H1 (cell line): ENCODE results near the gene GATD1. TPM values are rescaled to one million over a fixed set of nuclear protein-coding genes. Genes with fewer than 3 reads are reported as not detected.

Source experiments
- ASH2L ChIP-seq: fragments of 200-600, 300-600 bp; sonication (generic); IDR thresholded peaks from one replicate; pipeline ENCODE4 v1.7.1; 2017; ENCODE audit warnings: low read length
- CBX8 ChIP-seq: fragments of 300-800, 300-1000 bp; sonication (generic); IDR thresholded peaks from 2 replicates; pipeline ENCODE4 v1.7.1; 2016; ENCODE audit warnings: low read depth, low read length, borderline replicate concordance
- CTCF ChIP-seq, 3 experiments: IDR thresholded peaks; 1 replicate in 2 of 3; 2 replicates in 1 of 3; pipeline versions ENCODE4 v1.5.1 to v1.6.1; 2011; ENCODE audit warnings: low read length in 3 of 3, mild to moderate bottlenecking in 3 of 3, inconsistent platforms in 2 of 3, low read depth in 1 of 3, moderate library complexity in 1 of 3; ENCODE audit not compliant: insufficient read depth in 1 of 3; ENCODE audit errors: control extremely low read depth in 1 of 3
- E2F6 ChIP-seq: IDR thresholded peaks from 2 replicates; pipeline ENCODE4 v1.6.1; 2012; ENCODE audit warnings: inconsistent platforms
- FOSL1 ChIP-seq: IDR thresholded peaks from 2 replicates; pipeline ENCODE4 v1.6.1; 2011; ENCODE audit warnings: mild to moderate bottlenecking, low read depth, low read length, moderate library complexity; ENCODE audit not compliant: insufficient read depth
- KDM4A ChIP-seq: IDR thresholded peaks from one replicate; pipeline ENCODE4 v1.7.1; 2012; ENCODE audit warnings: low read depth, mild to moderate bottlenecking, moderate library complexity, low read length, inconsistent platforms; ENCODE audit not compliant: severe bottlenecking
- MAX ChIP-seq: IDR thresholded peaks from 2 replicates; pipeline ENCODE4 v1.6.1; 2012; ENCODE audit warnings: inconsistent platforms
- NRF1 ChIP-seq: IDR thresholded peaks from 2 replicates; pipeline ENCODE4 v1.6.1; 2011; ENCODE audit warnings: mild to moderate bottlenecking, low read depth, low read length, improper control_type of control experiment
- PHF8 ChIP-seq: fragments of 200-600 bp; sonication (generic); conservative IDR thresholded peaks from 2 replicates; pipeline ENCODE4 v1.7.1; 2012; ENCODE audit warnings: low read depth, mild to moderate bottlenecking, inconsistent platforms, low read length, moderate library complexity
- POLR2AphosphoS5 ChIP-seq: IDR thresholded peaks from 2 replicates; pipeline ENCODE4 v1.6.1; 2011; ENCODE audit warnings: low read depth, low read length
- SAP30 ChIP-seq: fragments of 300-600 bp; sonication (generic); IDR thresholded peaks from 2 replicates; pipeline ENCODE4 v1.7.1; 2012; ENCODE audit warnings: low read length, moderate library complexity, mild to moderate bottlenecking, inconsistent platforms; ENCODE audit not compliant: insufficient read depth, insufficient replicate concordance
- SIN3A ChIP-seq, 2 experiments: IDR thresholded peaks in 1 of 2; conservative IDR thresholded peaks in 1 of 2; 2 replicates each; pipeline ENCODE4 v1.6.1; 2011 to 2012; ENCODE audit warnings: low read length in 2 of 2, improper control_type of control experiment in 1 of 2, low read depth in 1 of 2, mild to moderate bottlenecking in 1 of 2
- SP2 ChIP-seq: IDR thresholded peaks from 2 replicates; pipeline ENCODE4 v1.6.1; 2012; ENCODE audit warnings: mild to moderate bottlenecking, low read length, inconsistent platforms
- SRF ChIP-seq: IDR thresholded peaks from 2 replicates; pipeline ENCODE4 v1.6.1; 2011; ENCODE audit warnings: mild to moderate bottlenecking, low read depth, low read length, moderate library complexity
- YY1 ChIP-seq: IDR thresholded peaks from 2 replicates; pipeline ENCODE4 v1.6.1; 2011; ENCODE audit warnings: low read depth, mild to moderate bottlenecking, low read length
- ZNF274 ChIP-seq: IDR thresholded peaks from 2 replicates; pipeline ENCODE4 v1.7.0; 2012; ENCODE audit warnings: low read length, borderline replicate concordance; ENCODE audit errors: extremely low read depth
- polyA plus RNA-seq, 7 experiments: library from polyadenylated mRNA; depleted of rRNA in 3 of 7; stranded (reverse) in 5 of 7; unstranded in 2 of 7; fragments of >200 nt in 5 of 7; fragments of 200-250 nt in 2 of 7; gene quantifications; 1 replicate in 5 of 7; 2 replicates in 1 of 7; 4 replicates in 1 of 7; pipeline versions ENCODE4 v1.2.1 to v1.2.3, GENCODE V29; 2011 to 2013; ENCODE audit warnings: missing spikeins in 2 of 7, mixed read lengths in 2 of 7
- total RNA-seq: library from RNA; stranded (reverse); fragmentation: NEBNext Ultra II Directional; extraction: Animal tissue kit (Norgen Biotek cat#: 25700); gene quantifications from 2 replicates; pipeline ENCODE4 v1.2.1, GENCODE V29; 2021

Gene GATD1
- total and polyA plus RNA-seq, 2 of the 8 experiments (the other 6 are each of a cell fraction or from before 2014, with no cell fraction given) = 47.5 to 54.8 TPM

- TF ChIP-seq ZNF274 = no peak
- peak; percentile 18 for TF ChIP-seq MAX
- TF ChIP-seq SAP30 = no peak
- TF ChIP-seq POLR2AphosphoS5 = no peak; the same call in 1 of the 2 replicates
- TF ChIP-seq CBX8 = no peak
- peak in 1 of 2 experiments; percentile 31; a peak in 1 of 4 replicates for TF ChIP-seq SIN3A (conservative IDR thresholded peaks at IDR 0.05 in 1 of 2, IDR thresholded peaks at IDR 0.05 in 1 of 2; ENCODE audit: low read depth in 1 of 2, low read length in 2 of 2)
- peak; percentile 65 for TF ChIP-seq KDM4A
- TF ChIP-seq YY1 = no peak
- no peak for TF ChIP-seq NRF1
- 0 out of 2 replicates have a peak, but pooled peaks have one; percentile 14 for TF ChIP-seq PHF8
- no peak for TF ChIP-seq SP2
- no peak for TF ChIP-seq CTCF (IDR thresholded peaks at IDR 0.05; ENCODE audit: control extremely low read depth in 1 of 3, insufficient read depth in 1 of 3, low read depth in 1 of 3, low read length in 3 of 3)
- peak; percentile 12 for TF ChIP-seq ASH2L
- peak; percentile 45; the same call in 1 of the 2 replicates for TF ChIP-seq E2F6
- TF ChIP-seq SRF = no peak
- no peak for TF ChIP-seq FOSL1
Measured at GRCh38 chr11:776561-777287, 563 bp downstream of the GATD1 start (continued).
